MCF 10A (cell line): ENCODE results near the gene CTBP1. TPM values are rescaled to one million over a fixed set of nuclear protein-coding genes. Genes with fewer than 3 reads are reported as not detected.

Source experiments
- BruUV-seq: library from RNA; stranded (reverse); fragments of 400-500 nt; replicated peaks from 2 replicates; lab custom pipeline; 2021; lab: Mats Ljungman, UMichigan
- CTCF ChIA-PET: fragments of 300-600 bp; sonication (Branson Sonifier 250); formaldehyde crosslinking; extraction: SDS; loops from one replicate; lab custom pipeline; 2021; ENCODE audit warnings: antibody characterized with exemption, inconsistent platforms; lab: Yijun Ruan, JAX
- POLR2A ChIA-PET: fragments of 300-600, 350-650 bp; sonication (Branson Sonifier 250); formaldehyde crosslinking; extraction: SDS; loops from one replicate; lab custom pipeline; 2020; ENCODE audit warnings: antibody characterized with exemption, inconsistent platforms; lab: Yijun Ruan, JAX
- DNase-seq: peaks from one replicate; pipeline ENCODE4 v3.0.0-alpha.2; 2018; ENCODE audit not compliant: unreplicated experiment
- H3K27ac Mint-ChIP-seq: one replicate; pipeline ENCODE4 v1.8.0; 2022; ENCODE audit warnings: mild to moderate bottlenecking, low read depth, mixed read lengths; ENCODE audit not compliant: unreplicated experiment
- H3K27me3 Mint-ChIP-seq: one replicate; pipeline ENCODE4 v1.8.0; 2022; ENCODE audit warnings: mixed read lengths; ENCODE audit not compliant: insufficient read depth, unreplicated experiment
- H3K36me3 Mint-ChIP-seq: one replicate; pipeline ENCODE4 v1.8.0; 2022; ENCODE audit warnings: mild to moderate bottlenecking, moderate library complexity, mixed read lengths; ENCODE audit not compliant: insufficient read depth, unreplicated experiment
- H3K4me1 Mint-ChIP-seq: one replicate; pipeline ENCODE4 v1.8.0; 2022; ENCODE audit warnings: mixed read lengths; ENCODE audit not compliant: insufficient read depth, unreplicated experiment
- H3K4me3 Mint-ChIP-seq: one replicate; pipeline ENCODE4 v1.8.0; 2022; ENCODE audit warnings: mild to moderate bottlenecking, moderate library complexity, mixed read lengths; ENCODE audit not compliant: unreplicated experiment
- H3K9me3 Mint-ChIP-seq: one replicate; pipeline ENCODE4 v1.8.0; 2022; ENCODE audit warnings: mixed read lengths; ENCODE audit not compliant: unreplicated experiment
- CTCF ChIP-seq: fragments of 200-600 bp; IDR thresholded peaks from one replicate; pipeline ENCODE4 v1.8.0; 2022; ENCODE audit warnings: antibody characterized with exemption, mild to moderate bottlenecking; ENCODE audit not compliant: unreplicated experiment
- intact Hi-C: fragments of 100-400 bp; cut with micrococcal nuclease; formaldehyde crosslinking; loops from 2 replicates; pipeline ENCODE4 v1.14.1; 2022
- total RNA-seq: library from RNA; stranded (reverse); gene quantifications from 2 replicates; pipeline ENCODE4 v1.2.3, GENCODE V29; 2022

Gene CTBP1
- total RNA-seq, 1 experiment from 2014 or later: 152 TPM

- Mint-ChIP-seq H3K27ac (no peak overlapping the region), H3K27me3 (no peaks in the 10 kb centered on the region), H3K4me3 (no peak overlapping the region), H3K36me3 (peaks cover 84% of the 10 kb centered on the region), H3K4me1 (no peaks in the 10 kb centered on the region), H3K9me3 (no peaks in the 10 kb centered on the region)
- ChIA-PET POLR2A (no interaction called here), CTCF (interaction anchor here (0.7 kb wide), 1 partner anchor 39 kb away, joined by 4 read pairs; no protein-coding TSS in a partner anchor)
- DNase-seq: no peak
- no TSS peak for BruUV-seq
- intact Hi-C loops: no loop called here
- no peak for TF ChIP-seq CTCF
These were observed 22.8 kb downstream of the CTBP1 start for GRCh38 chr4:1226144-1226481.

GRCh38 chr4:1225272-1226143 is 23.4 kb downstream of the CTBP1 start:
- intact Hi-C loops: no loop called here
- Mint-ChIP-seq H3K27ac (no peak overlapping the region), H3K27me3 (no peaks in the 10 kb centered on the region), H3K9me3 (no peaks in the 10 kb centered on the region), H3K4me3 (no peak overlapping the region), H3K36me3 (peaks cover 84% of the 10 kb centered on the region), H3K4me1 (no peaks in the 10 kb centered on the region)
- no peak for TF ChIP-seq CTCF
- POLR2A ChIA-PET: interaction anchor here (0.6 kb wide), 1 partner anchor 122 kb away, joined by 5 read pairs; no protein-coding TSS in a partner anchor
- DNase-seq: no peak
- no TSS peak for BruUV-seq
- CTCF ChIA-PET: no interaction called here

- ChIA-PET CTCF (interaction anchor here (1.1 kb wide), 1 partner anchor 129 kb away, joined by 3 read pairs; no protein-coding TSS in a partner anchor), POLR2A (no interaction called here)
- no peak overlapping the region for H3K4me3 Mint-ChIP-seq
- no peak overlapping the region for H3K27ac Mint-ChIP-seq
- no peaks in the 10 kb centered on the region for H3K9me3 Mint-ChIP-seq
- no peak for TF ChIP-seq CTCF
- H3K36me3 Mint-ChIP-seq: peaks cover 89% of the 10 kb centered on the region
- no peaks in the 10 kb centered on the region for H3K27me3 Mint-ChIP-seq
- no peak for DNase-seq
- intact Hi-C loops: no loop called here
- H3K4me1 Mint-ChIP-seq: no peaks in the 10 kb centered on the region
- BruUV-seq: no TSS peak
These were observed 24.8 kb downstream of the CTBP1 start for GRCh38 chr4:1223841-1224809.
